Measurements from ENCODE around the gene GLDN.
"Not testable (repeated sequence)": the region's sequence is repeated elsewhere in the genome, so short reads cannot be mapped to it uniquely, and the experiment has no call there.

GLDN gene

GRCh38 chr15:51387699-51388041 is 46.2 kb downstream of the GLDN start:
- DNase-seq (ENCODE audit: low read depth): no peak

GRCh38 chr15:51388726-51389125 is 47.3 kb downstream of the GLDN start:
- no peak for DNase-seq (ENCODE audit: low read depth)

- DNase-seq (ENCODE audit: low read depth): no peak
These were observed 48.9 kb downstream of the GLDN start for GRCh38 chr15:51390241-51390965.

GRCh38 chr15:51390966-51391422 is 49.5 kb downstream of the GLDN start:
- no peak for DNase-seq (ENCODE audit: low read depth)

GRCh38 chr15:51396921-51397320 is 55.5 kb downstream of the GLDN start:
- DNase-seq (ENCODE audit: low read depth): no peak

- no peak for DNase-seq (ENCODE audit: low read depth)
These were observed 57.2 kb downstream of the GLDN start for GRCh38 chr15:51398626-51399025.

GRCh38 chr15:51401051-51401780 is 59.8 kb downstream of the GLDN start:
- DNase-seq (ENCODE audit: low read depth): no peak

GRCh38 chr15:51401872-51402517 is 60.5 kb downstream of the GLDN start:
- DNase-seq (ENCODE audit: low read depth): peak; percentile 40

GRCh38 chr15:51403072-51403878 is 61.8 kb downstream of the GLDN start:
- peak; percentile 47 for DNase-seq (ENCODE audit: low read depth)

- no peak for DNase-seq (ENCODE audit: low read depth)
These were observed 62.7 kb downstream of the GLDN start for GRCh38 chr15:51403946-51404695.

GRCh38 chr15:51405693-51406523 is 64.5 kb downstream of the GLDN start:
- peak; percentile 6 for DNase-seq (ENCODE audit: low read depth)

GRCh38 chr15:51414256-51414860 is 72.9 kb downstream of the GLDN start:
- no peak for DNase-seq (ENCODE audit: low read depth)

GRCh38 chr15:51416129-51416528 is 74.7 kb downstream of the GLDN start:
- DNase-seq (ENCODE audit: low read depth): no peak

- DNase-seq (ENCODE audit: low read depth): not testable (repeated sequence)
These were observed 81.6 kb downstream of the GLDN start for GRCh38 chr15:51423040-51423439.

GRCh38 chr15:51424780-51425179 is 83.3 kb downstream of the GLDN start:
- DNase-seq (ENCODE audit: low read depth): peak; percentile 36

- peak; percentile 31 for DNase-seq (ENCODE audit: low read depth)
These were observed 84.1 kb downstream of the GLDN start for GRCh38 chr15:51425517-51426040.

GRCh38 chr15:51438526-51438925 is 97.1 kb downstream of the GLDN start:
- no peak for DNase-seq (ENCODE audit: low read depth)

- DNase-seq (ENCODE audit: low read depth): no peak
These were observed 101.9 kb downstream of the GLDN start for GRCh38 chr15:51443282-51443914.

- DNase-seq (ENCODE audit: low read depth): no peak
These were observed 102.7 kb downstream of the GLDN start for GRCh38 chr15:51444112-51444511.

All from iris pigment epithelial cell (primary cell).